ENCODE measurements around the gene EXOC3L1. TPM values are rescaled to one million over a fixed set of nuclear protein-coding genes. Genes with fewer than 3 reads are reported as not detected.

Gene EXOC3L1
- total RNA-seq, 4 donors from 2014 or later, result 0.29 to 5.1 (median 1.8) TPM

DNA sequence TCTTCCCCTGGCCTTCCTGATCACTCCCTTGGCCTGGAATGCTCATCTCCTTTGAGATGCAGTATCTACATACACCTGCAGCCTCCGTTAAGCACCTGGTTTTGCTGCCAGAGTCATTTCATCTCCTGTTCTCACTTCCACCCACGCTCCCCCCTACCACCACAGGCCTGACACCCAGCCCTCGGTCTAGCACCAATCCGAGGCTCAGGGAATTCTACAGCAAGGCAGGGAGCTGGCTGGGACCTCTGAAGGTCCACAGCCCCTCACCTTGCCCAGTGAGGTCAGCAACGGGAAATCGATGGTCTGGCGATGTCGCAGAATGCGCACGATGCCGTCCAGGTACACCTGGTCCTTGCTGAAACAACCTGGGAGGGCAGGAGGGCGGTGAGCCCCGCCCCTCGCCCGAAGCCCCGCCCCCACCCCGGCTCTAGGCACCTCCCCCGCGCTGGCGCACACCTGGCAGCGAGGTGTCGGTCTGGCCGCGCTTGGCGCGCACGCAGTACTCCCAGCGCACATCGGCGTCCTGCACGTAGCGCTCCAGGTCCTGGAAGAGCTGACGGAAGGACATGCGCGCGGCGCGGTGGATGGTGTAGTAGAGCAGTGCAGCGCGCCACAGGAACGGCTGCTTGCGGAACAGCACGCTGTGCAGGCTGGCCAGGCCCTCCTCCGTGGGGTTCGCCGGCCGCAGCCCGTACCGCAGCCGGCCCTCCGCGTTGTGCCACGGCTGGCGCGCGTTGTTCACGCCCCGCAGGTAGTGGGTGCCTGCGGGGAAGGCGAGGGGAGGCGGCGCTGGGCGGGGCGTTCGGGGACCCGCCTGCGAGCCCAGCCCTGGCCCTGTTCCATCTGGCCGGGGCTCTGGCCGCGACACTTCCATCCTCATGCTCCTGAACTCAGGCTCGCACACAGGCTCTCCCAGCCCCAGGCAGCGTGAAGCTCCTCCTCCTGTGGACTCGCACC, 11.9 kb downstream of the EXOC3L1 start:
- peak in 1 of 2 donors; percentile 35 for TF ChIP-seq POLR2A (IDR thresholded peaks at IDR 0.05)
- TF ChIP-seq, protein P1, sequence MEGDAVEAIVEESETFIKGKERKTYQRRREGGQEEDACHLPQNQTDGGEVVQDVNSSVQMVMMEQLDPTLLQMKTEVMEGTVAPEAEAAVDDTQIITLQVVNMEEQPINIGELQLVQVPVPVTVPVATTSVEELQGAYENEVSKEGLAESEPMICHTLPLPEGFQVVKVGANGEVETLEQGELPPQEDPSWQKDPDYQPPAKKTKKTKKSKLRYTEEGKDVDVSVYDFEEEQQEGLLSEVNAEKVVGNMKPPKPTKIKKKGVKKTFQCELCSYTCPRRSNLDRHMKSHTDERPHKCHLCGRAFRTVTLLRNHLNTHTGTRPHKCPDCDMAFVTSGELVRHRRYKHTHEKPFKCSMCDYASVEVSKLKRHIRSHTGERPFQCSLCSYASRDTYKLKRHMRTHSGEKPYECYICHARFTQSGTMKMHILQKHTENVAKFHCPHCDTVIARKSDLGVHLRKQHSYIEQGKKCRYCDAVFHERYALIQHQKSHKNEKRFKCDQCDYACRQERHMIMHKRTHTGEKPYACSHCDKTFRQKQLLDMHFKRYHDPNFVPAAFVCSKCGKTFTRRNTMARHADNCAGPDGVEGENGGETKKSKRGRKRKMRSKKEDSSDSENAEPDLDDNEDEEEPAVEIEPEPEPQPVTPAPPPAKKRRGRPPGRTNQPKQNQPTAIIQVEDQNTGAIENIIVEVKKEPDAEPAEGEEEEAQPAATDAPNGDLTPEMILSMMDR (IDR thresholded peaks at IDR 0.05), result peak in 3 of 4 experiments; percentile 10 to 33 (median 23)
- H3K4me3 ChIP-seq, result peak overlapping the region; percentile 20 to 33
- H3K9me3 ChIP-seq, result no peaks in the 10 kb centered on the region
- no peaks in the 10 kb centered on the region for H3K27me3 ChIP-seq
- H3K4me1 ChIP-seq, result no peaks in the 10 kb centered on the region
- intact Hi-C loops (cut with DNase I; ENCODE audit: low total_unique reads), result no loop called here
- DNase-seq, result peak in 1 of 2 donors; percentile 54
- no peaks in the 10 kb centered on the region for H3K36me3 ChIP-seq
- peak overlapping the region; percentile 9 to 34 for H3K27ac ChIP-seq

GRCh38 chr16:67176662-67177061, 13.3 kb downstream of the EXOC3L1 start:
- TF ChIP-seq, protein P1 (IDR thresholded peaks at IDR 0.05), result no peak
- no peak for TF ChIP-seq POLR2A (IDR thresholded peaks at IDR 0.05)
- no peaks in the 10 kb centered on the region for H3K9me3 ChIP-seq
- intact Hi-C loops (cut with DNase I; ENCODE audit: low total_unique reads), result no loop called here
- H3K36me3 ChIP-seq, result no peaks in the 10 kb centered on the region
- no peak overlapping the region for H3K4me3 ChIP-seq
- DNase-seq, result no peak
- no peak overlapping the region for H3K27ac ChIP-seq
- H3K27me3 ChIP-seq, result no peaks in the 10 kb centered on the region
- H3K4me1 ChIP-seq, result no peaks in the 10 kb centered on the region

GRCh38 chr16:67174706-67175231, 15.2 kb downstream of the EXOC3L1 start:
- no peak for TF ChIP-seq POLR2A (IDR thresholded peaks at IDR 0.05)
- TF ChIP-seq, protein P1 (IDR thresholded peaks at IDR 0.05), result no peak
- no peaks in the 10 kb centered on the region for H3K27me3 ChIP-seq
- H3K27ac ChIP-seq, result peak overlapping the region; percentile 73 to 74
- H3K4me1 ChIP-seq, result peaks cover 0 to 1% of the 10 kb centered on the region in 2 donors
- no peak for DNase-seq
- no peaks in the 10 kb centered on the region for H3K36me3 ChIP-seq
- H3K4me3 ChIP-seq, result peak overlapping the region; percentile 31 to 37
- intact Hi-C loops (cut with DNase I; ENCODE audit: low total_unique reads), result no loop called here
- no peaks in the 10 kb centered on the region for H3K9me3 ChIP-seq

- Histone ChIP-seq H3K27me3 (no peaks in the 10 kb centered on the region), H3K4me1 (peaks cover 0 to 8% of the 10 kb centered on the region in 2 donors), H3K4me3 (peak overlapping the region; percentile 31 to 37), H3K36me3 (no peaks in the 10 kb centered on the region), H3K9me3 (no peaks in the 10 kb centered on the region), H3K27ac (peak overlapping the region; percentile 73 to 74)
- intact Hi-C loops (cut with DNase I; ENCODE audit: low total_unique reads), result no loop called here
- peak; percentile 56 for TF ChIP-seq POLR2A (IDR thresholded peaks at IDR 0.05)
- TF ChIP-seq, protein P1 (IDR thresholded peaks at IDR 0.05), result peak; percentile 20 to 43 (median 36)
- peak; percentile 70 to 76 for DNase-seq
Measured at GRCh38 chr16:67173808-67174705, 15.9 kb downstream of the EXOC3L1 start.
